PC-3 (cell line): Measurements from ENCODE around the gene CAMTA1. TPM values are rescaled to one million over a fixed set of nuclear protein-coding genes. Genes with fewer than 3 reads are reported as not detected.

Source experiments
- ATAC-seq: fragments of 200-7000 bp; cut with Tn5 transposase; 2 replicates; pipeline ENCODE4 v1.9.1; 2020; ENCODE audit warnings: mild to moderate bottlenecking, moderate library complexity
- BruUV-seq: library from RNA; stranded (reverse); fragments of 400-500 nt; replicated peaks from 2 replicates; lab custom pipeline; 2021; lab: Mats Ljungman, UMichigan
- CTCF ChIA-PET: fragments of 300-600 bp; sonication (Branson Sonifier 250); formaldehyde crosslinking; loops from one replicate; lab custom pipeline; 2022; ENCODE audit warnings: antibody characterized with exemption; lab: Charles Lee
- POLR2A ChIA-PET: fragments of 300-600 bp; sonication (Branson Sonifier 250); formaldehyde crosslinking; loops from one replicate; lab custom pipeline; 2022; ENCODE audit warnings: antibody characterized with exemption; ENCODE audit not compliant: unreplicated experiment; lab: Charles Lee
- DNase-seq: peaks from one replicate; pipeline ENCODE4 v3.0.0-alpha.2; 2015
- H2AFZ ChIP-seq: fragments of 300-600 bp; sonication (generic); 2 replicates; pipeline ENCODE4 v1.6.0; 2016; ENCODE audit warnings: antibody characterized with exemption, low read length
- H3F3A ChIP-seq: fragments of 300-600 bp; sonication (generic); one replicate; pipeline ENCODE4 v1.6.0; 2017; ENCODE audit warnings: antibody characterized with exemption, low read length, control low read depth, mild to moderate bottlenecking; ENCODE audit not compliant: unreplicated experiment
- H3K27ac ChIP-seq: fragments of 300-600 bp; sonication (generic); 2 replicates; pipeline ENCODE4 v1.5.1; 2016; ENCODE audit warnings: mild to moderate bottlenecking, low read length
- H3K27me3 ChIP-seq: fragments of 300-600 bp; sonication (generic); 2 replicates; pipeline ENCODE4 v1.6.1; 2016; ENCODE audit warnings: low read length, mixed read lengths
- H3K36me3 ChIP-seq: fragments of 300-600 bp; sonication (generic); 2 replicates; pipeline ENCODE4 v1.6.1; 2016; ENCODE audit warnings: low read depth, mixed run types, low read length, mixed read lengths
- H3K4me1 ChIP-seq: fragments of 300-600 bp; sonication (generic); 2 replicates; pipeline ENCODE4 v1.5.1; 2016; ENCODE audit warnings: low read length; ENCODE audit not compliant: insufficient read depth
- H3K4me2 ChIP-seq: fragments of 300-600 bp; sonication (generic); 2 replicates; pipeline ENCODE4 v1.6.0; 2016; ENCODE audit warnings: low read length
- H3K4me3 ChIP-seq: fragments of 300-600 bp; sonication (generic); 2 replicates; pipeline ENCODE4 v1.5.1; 2016; ENCODE audit warnings: mild to moderate bottlenecking, low read length, mixed read lengths
- H3K79me2 ChIP-seq: fragments of 300-600 bp; sonication (generic); 2 replicates; pipeline ENCODE4 v1.6.1; 2017; ENCODE audit warnings: low read length, mixed read lengths
- H3K9ac ChIP-seq: fragments of 300-600 bp; sonication (generic); 2 replicates; pipeline ENCODE4 v1.6.0; 2016; ENCODE audit warnings: mild to moderate bottlenecking, low read length
- H3K9me2 ChIP-seq: fragments of 300-600 bp; sonication (generic); replicated peaks from 2 replicates; pipeline ENCODE4 v1.6.1; 2016; ENCODE audit warnings: mixed run types, low read length, mixed read lengths
- H3K9me3 ChIP-seq: fragments of 300-600 bp; sonication (generic); 2 replicates; pipeline ENCODE4 v1.6.1; 2016; ENCODE audit warnings: low read length, mixed read lengths
- H4K20me1 ChIP-seq: fragments of 300-600 bp; sonication (generic); 2 replicates; pipeline ENCODE4 v1.6.1; 2016; ENCODE audit warnings: low read length, mixed read lengths
- CTCF ChIP-seq: fragments of 300-600 bp; sonication (generic); conservative IDR thresholded peaks from 2 replicates; pipeline ENCODE4 v1.5.1; 2017; ENCODE audit warnings: antibody characterized with exemption, low read depth, mild to moderate bottlenecking, low read length
- EZH2 ChIP-seq: fragments of 300-600 bp; sonication (generic); IDR thresholded peaks from one replicate; pipeline ENCODE4 v1.6.1; 2017; ENCODE audit warnings: antibody characterized with exemption, mild to moderate bottlenecking, low read length; ENCODE audit not compliant: unreplicated experiment
- EZH2phosphoT487 ChIP-seq: fragments of 300-600 bp; sonication (generic); IDR thresholded peaks from 2 replicates; pipeline ENCODE4 v1.6.1; 2018; ENCODE audit warnings: mild to moderate bottlenecking, antibody characterized with exemption, low read length, borderline replicate concordance
- intact Hi-C: fragments of 100-400 bp; cut with micrococcal nuclease; formaldehyde crosslinking; loops from 2 replicates; pipeline ENCODE4 v1.9.0; 2023
- total RNA-seq: library from RNA; depleted of rRNA; stranded (reverse); fragments of >200 nt; gene quantifications from 2 replicates; pipeline ENCODE4 v1.2.3, GENCODE V29; 2014

CAMTA1 gene
- total RNA-seq, 1 experiment from 2014 or later = 40.8 TPM

GRCh38 chr1:7366286-7366954 lies 581.2 kb downstream of the CAMTA1 start:
- no peak overlapping the region for H3K4me3 ChIP-seq
- no TSS peak for BruUV-seq
- no peaks in the 10 kb centered on the region for H3K79me2 ChIP-seq
- ATAC-seq (no peak), DNase-seq (no peak)
- no peaks in the 10 kb centered on the region for H3K4me1 ChIP-seq
- H3K9ac ChIP-seq = no peak overlapping the region
- POLR2A ChIA-PET = no interaction called here
- CTCF ChIA-PET = no interaction called here
- intact Hi-C loops = no loop called here
- H3K9me3 ChIP-seq = no peaks in the 10 kb centered on the region
- H3K27me3 ChIP-seq = peaks cover 61% of the 10 kb centered on the region
- H3K36me3 ChIP-seq = no peaks in the 10 kb centered on the region
- TF ChIP-seq CTCF (no peak), EZH2 (no peak), EZH2phosphoT487 (no peak)
- H4K20me1 ChIP-seq = no peaks in the 10 kb centered on the region
- H2AFZ ChIP-seq = no peak overlapping the region
- no peak overlapping the region for H3K4me2 ChIP-seq
- H3K27ac ChIP-seq = no peak overlapping the region
- H3K9me2 ChIP-seq = no peaks in the 10 kb centered on the region
- H3F3A ChIP-seq = no peaks in the 10 kb centered on the region

- ChIA-PET POLR2A (no interaction called here), CTCF (no interaction called here)
- intact Hi-C loops = no loop called here
- Histone ChIP-seq H3F3A (no peaks in the 10 kb centered on the region), H3K4me3 (no peak overlapping the region), H3K36me3 (no peaks in the 10 kb centered on the region), H3K27ac (no peak overlapping the region), H3K4me1 (no peaks in the 10 kb centered on the region), H3K9ac (no peak overlapping the region), H3K9me2 (no peaks in the 10 kb centered on the region), H3K27me3 (peaks cover 62% of the 10 kb centered on the region), H3K79me2 (no peaks in the 10 kb centered on the region), H2AFZ (no peak overlapping the region), H4K20me1 (no peaks in the 10 kb centered on the region), H3K4me2 (no peak overlapping the region), H3K9me3 (no peaks in the 10 kb centered on the region)
- no peak for DNase-seq
- no TSS peak for BruUV-seq
- TF ChIP-seq EZH2phosphoT487 (no peak), CTCF (no peak), EZH2 (no peak)
- no peak for ATAC-seq
These were observed 581.9 kb downstream of the CAMTA1 start for GRCh38 chr1:7366955-7367665.

GRCh38 chr1:7369866-7370265 lies 584.6 kb downstream of the CAMTA1 start:
- H3K9ac ChIP-seq = no peak overlapping the region
- no peaks in the 10 kb centered on the region for H3K9me3 ChIP-seq
- POLR2A ChIA-PET = no interaction called here
- no peak overlapping the region for H3K27ac ChIP-seq
- CTCF ChIA-PET = no interaction called here
- H2AFZ ChIP-seq = no peak overlapping the region
- intact Hi-C loops = no loop called here
- no TSS peak for BruUV-seq
- DNase-seq (no peak), ATAC-seq (no peak)
- H3K27me3 ChIP-seq = peaks cover 61% of the 10 kb centered on the region
- H3K4me2 ChIP-seq = no peak overlapping the region
- H3F3A ChIP-seq = no peaks in the 10 kb centered on the region
- H3K4me3 ChIP-seq = no peak overlapping the region
- no peaks in the 10 kb centered on the region for H3K4me1 ChIP-seq
- no peaks in the 10 kb centered on the region for H3K9me2 ChIP-seq
- TF ChIP-seq CTCF (no peak), EZH2 (no peak), EZH2phosphoT487 (no peak)
- H4K20me1 ChIP-seq = no peaks in the 10 kb centered on the region
- H3K36me3 ChIP-seq = no peaks in the 10 kb centered on the region
- no peaks in the 10 kb centered on the region for H3K79me2 ChIP-seq
